ENCODE data around the gene DBI.

GRCh38 chr2:119326938-119327337 is 39.8 kb upstream of the DBI start:
- TF ChIP-seq SP1 (IDR thresholded peaks at IDR 0.05): no peak
- TF ChIP-seq SP1 (CRISPR knock-in tag; IDR thresholded peaks at IDR 0.05): no peak
- TF ChIP-seq TAF1 (CRISPR knock-in tag; IDR thresholded peaks at IDR 0.05): no peak
- no peak for TF ChIP-seq POLR2A (IDR thresholded peaks at IDR 0.05; ENCODE audit: insufficient read depth in 1 of 2, low read depth in 2 of 2, low read length in 2 of 2)
- no peak for TF ChIP-seq CAMTA2 (CRISPR knock-in tag; IDR thresholded peaks at IDR 0.05; ENCODE audit: borderline replicate concordance)
- TF ChIP-seq PRDM4 (CRISPR knock-in tag; IDR thresholded peaks at IDR 0.05; ENCODE audit: borderline replicate concordance): no peak
- TF ChIP-seq AHDC1 (CRISPR knock-in tag; IDR thresholded peaks at IDR 0.05; ENCODE audit: borderline replicate concordance): no peak
- TF ChIP-seq YY1 (IDR thresholded peaks at IDR 0.05; ENCODE audit: insufficient read depth, insufficient replicate concordance, low read depth, low read length): no peak
- no peak for TF ChIP-seq CTCF (CRISPR knock-in tag; IDR thresholded peaks at IDR 0.05)

Data from HepG2 (cell line).